Transverse colon (tissue), 4 donors: ENCODE data around the gene SNX13. TPM values are rescaled to one million over a fixed set of nuclear protein-coding genes. Genes with fewer than 3 reads are reported as not detected.
"Not testable (repeated sequence)": the region's sequence is repeated elsewhere in the genome, so short reads cannot be mapped to it uniquely, and the experiment has no call there.

Source experiments
- DNase-seq: peaks from one replicate; pipeline ENCODE4 v3.0.0-alpha.2; 2019
- H3K27ac ChIP-seq, 4 donors: fragments of 200-600 bp; sonication (generic); 2 replicates each; pipeline ENCODE4 v1.5.1; 2016 to 2018; ENCODE audit warnings: inconsistent platforms in 4 of 4
- H3K27me3 ChIP-seq: fragments of 200-600 bp; sonication (generic); 2 replicates; pipeline ENCODE4 v1.5.1; 2017; ENCODE audit warnings: inconsistent platforms
- H3K36me3 ChIP-seq, 4 donors: fragments of 200-600 bp; sonication (generic); 2 replicates each; pipeline ENCODE4 v1.5.1; 2017 to 2019; ENCODE audit warnings: inconsistent platforms in 4 of 4
- H3K4me1 ChIP-seq, 4 donors: fragments of 200-600 bp; sonication (generic); 2 replicates each; pipeline ENCODE4 v1.5.1; 2017 to 2020; ENCODE audit warnings: inconsistent platforms in 4 of 4
- H3K4me3 ChIP-seq, 4 donors: fragments of 200-600 bp; sonication (generic); 1 replicate in 1 of 4; 2 replicates in 3 of 4; pipeline versions ENCODE4 v1.5.1 to v1.6.1; 2017 to 2019; ENCODE audit warnings: inconsistent platforms in 4 of 4
- H3K9me3 ChIP-seq, 2 donors: fragments of 200-600 bp; sonication (generic); 2 replicates each; pipeline ENCODE4 v1.5.1; 2017 to 2019; ENCODE audit warnings: inconsistent platforms in 2 of 2
- CTCF ChIP-seq, 5 experiments: fragments of 200-600 bp in 3 of 5; fragments of 450-650 bp in 2 of 5; sonication (generic) in 3 of 5; IDR thresholded peaks; 1 replicate in 2 of 5; 2 replicates in 3 of 5; pipeline ENCODE4 v1.5.1; 2016 to 2017; ENCODE audit warnings: antibody characterized with exemption in 5 of 5, inconsistent platforms in 3 of 5, mild to moderate bottlenecking in 2 of 5, moderate library complexity in 1 of 5
- EP300 ChIP-seq: sonication (generic); formaldehyde crosslinking; IDR thresholded peaks from one replicate; pipeline ENCODE4 v1.6.1; 2017; ENCODE audit warnings: antibody characterized with exemption, low read depth
- POLR2A ChIP-seq: fragments of 450-650 bp; IDR thresholded peaks from one replicate; pipeline ENCODE4 v1.6.1; 2016; ENCODE audit warnings: antibody characterized with exemption, mild to moderate bottlenecking, moderate library complexity
- POLR2AphosphoS5 ChIP-seq, 3 donors: sonication (generic); formaldehyde crosslinking; IDR thresholded peaks; one replicate each; pipeline ENCODE4 v1.6.1; 2016; ENCODE audit warnings: antibody characterized with exemption in 3 of 3
- WGBS, 2 donors: methylation state at CpG; one replicate each; pipeline ENCODE4 v1.1.5; 2018; ENCODE audit warnings: low coverage in 1 of 2; 5-methylcytosine and 5-hydroxymethylcytosine counted together
- in situ Hi-C, 4 donors: fragments of 200-750 bp; cut with MboI; loops; one replicate each; pipeline versions ENCODE4 v1.15.0 to v1.15.1; 2017; ENCODE audit warnings: low sequenced_read_pairs in 3 of 4, low pct_ligation_motif_present in 1 of 4, low pct_unique_long_range_greater_than_20kb in 1 of 4
- intact Hi-C: fragments of 100-400 bp; cut with DNase I; formaldehyde crosslinking; loops from one replicate; pipeline ENCODE4 v1.15.1; 2023; ENCODE audit warnings: low total_unique reads
- total RNA-seq, 4 donors: library from RNA; depleted of rRNA; stranded (reverse); fragments of >200 nt; gene quantifications; one replicate each; pipeline ENCODE4 v1.1.0, GENCODE V29; 2016

Gene SNX13
- total RNA-seq, 4 donors from 2014 or later = 11.3 to 83.8 (median 69.0) TPM

- TF ChIP-seq CTCF (IDR thresholded peaks at IDR 0.05) (no peak), EP300 (no peak), POLR2A (no peak), POLR2AphosphoS5 (IDR thresholded peaks at IDR 0.05) (no peak)
Observed at GRCh38 chr7:17815318-17815717, 125.0 kb downstream of the SNX13 start.

DNA sequence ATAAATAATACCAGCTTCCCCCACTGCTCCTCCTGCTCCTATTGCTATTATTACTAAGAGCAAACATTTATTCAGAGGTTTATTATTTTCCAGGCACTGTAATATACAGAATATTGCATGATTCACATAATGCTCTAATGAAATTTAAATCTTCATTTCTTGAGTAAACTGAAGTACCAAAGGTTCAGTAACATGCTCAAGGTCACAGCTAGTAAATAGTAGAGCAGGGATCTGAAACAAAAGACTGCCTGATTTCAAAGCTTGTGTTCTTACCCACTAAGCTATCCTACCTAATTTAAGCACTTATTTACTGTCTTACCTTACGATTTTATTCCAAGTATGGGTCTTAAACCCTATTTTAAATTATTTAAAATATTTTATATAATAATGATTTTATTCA is 126.2 kb downstream of the SNX13 start:
- Histone ChIP-seq H3K27ac (no peak overlapping the region), H3K9me3 (peaks cover 6 to 9% of the 10 kb centered on the region in 2 donors), H3K27me3 (no peaks in the 10 kb centered on the region), H3K36me3 (peaks cover 0 to 42% (median 14%) of the 10 kb centered on the region in 4 donors), H3K4me3 (no peak overlapping the region), H3K4me1 (no peaks in the 10 kb centered on the region)
- WGBS, 2 donors = 93 to 100% methylated on average over 1 of the region's 1 CpG
- DNase-seq = no peak
- TF ChIP-seq EP300 (no peak), POLR2AphosphoS5 (IDR thresholded peaks at IDR 0.05) (no peak), POLR2A (no peak), CTCF (IDR thresholded peaks at IDR 0.05) (no peak)
- in situ Hi-C loops (no loop called here), intact Hi-C loops (no loop called here)

More at GRCh38 chr7:17815318-17815717, 125.0 kb downstream of the SNX13 start:
- intact Hi-C loops = no loop called here
- Histone ChIP-seq H3K36me3 (peaks cover 0 to 47% (median 14%) of the 10 kb centered on the region in 4 donors), H3K4me3 (no peak overlapping the region), H3K27me3 (no peaks in the 10 kb centered on the region), H3K4me1 (no peaks in the 10 kb centered on the region), H3K9me3 (peaks cover 6 to 9% of the 10 kb centered on the region in 2 donors), H3K27ac (no peak overlapping the region)
- 74% methylated on average over 4 of the region's 4 CpGs; no CpG with 5 or more reads in 1 of the 2 donors for WGBS, 2 donors
- DNase-seq = no peak
- in situ Hi-C loops = no loop called here

DNA sequence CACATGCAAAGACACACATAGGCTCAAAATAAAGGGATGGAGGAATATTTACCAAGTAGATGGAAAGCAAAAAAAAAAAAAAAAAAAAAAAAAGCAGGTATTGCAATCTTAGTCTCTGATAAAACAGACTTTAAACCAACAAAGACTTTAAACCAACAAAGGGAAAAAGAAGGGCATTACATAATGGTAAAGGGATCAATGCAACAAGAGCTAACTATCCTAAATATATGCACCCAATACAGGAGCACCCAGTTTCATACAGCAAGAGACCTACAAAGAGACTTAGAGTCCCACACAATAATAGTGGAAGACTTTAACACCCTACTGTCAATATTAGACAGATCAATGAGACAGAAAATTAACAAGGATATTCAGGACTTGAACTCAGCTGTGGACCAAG is 131.1 kb downstream of the SNX13 start:
- intact Hi-C loops, H3K9me3 ChIP-seq, H3K4me3 ChIP-seq, H3K27me3 ChIP-seq, H3K27ac ChIP-seq, DNase-seq, H3K4me1 ChIP-seq, in situ Hi-C loops: not testable (repeated sequence)
- H3K36me3 ChIP-seq = peaks cover 0 to 24% (median 11%) of the 10 kb centered on the region in 4 donors

GRCh38 chr7:17807242-17807641 is 133.1 kb downstream of the SNX13 start:
- TF ChIP-seq EP300 = no peak

DNA sequence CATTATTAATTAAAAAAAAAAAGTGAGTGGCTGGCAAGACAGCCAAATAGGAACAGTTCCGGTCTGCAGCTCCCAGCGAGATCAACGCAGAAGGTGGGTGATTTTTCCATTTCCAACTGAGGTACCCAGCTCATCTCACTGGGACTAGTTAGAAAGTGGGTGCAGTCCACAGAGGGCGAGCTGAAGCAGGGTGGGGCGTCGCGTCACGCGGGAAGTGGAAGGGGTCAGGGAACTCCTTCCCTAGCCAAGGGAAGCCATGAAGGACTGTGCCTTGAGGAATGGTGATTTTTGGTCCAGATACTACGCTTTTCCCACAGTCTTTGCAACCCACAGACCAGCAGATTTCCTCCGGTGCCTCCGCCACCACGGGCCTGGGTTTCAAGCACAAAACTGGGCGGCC is 133.7 kb downstream of the SNX13 start:
- 92% methylated on average over 14 of the region's 14 CpGs; no CpG with 5 or more reads in 1 of the 2 donors for WGBS, 2 donors
- H3K4me1 ChIP-seq = no peaks in the 10 kb centered on the region
- no peak for DNase-seq
- in situ Hi-C loops = no loop called here
- no peaks in the 10 kb centered on the region for H3K9me3 ChIP-seq
- no peak overlapping the region for H3K4me3 ChIP-seq
- TF ChIP-seq EP300 (no peak), POLR2AphosphoS5 (IDR thresholded peaks at IDR 0.05) (no peak), CTCF (IDR thresholded peaks at IDR 0.05) (no peak), POLR2A (no peak)
- intact Hi-C loops = no loop called here
- no peaks in the 10 kb centered on the region for H3K27me3 ChIP-seq
- H3K27ac ChIP-seq = no peak overlapping the region
- peaks cover 0 to 7% (median 2%) of the 10 kb centered on the region in 4 donors for H3K36me3 ChIP-seq

More at GRCh38 chr7:17807242-17807641, 133.1 kb downstream of the SNX13 start:
- in situ Hi-C loops (no loop called here), intact Hi-C loops (no loop called here)
- Histone ChIP-seq H3K27ac (no peak overlapping the region), H3K9me3 (peaks cover 3 to 4% of the 10 kb centered on the region in 2 donors), H3K27me3 (no peaks in the 10 kb centered on the region), H3K4me3 (no peak overlapping the region), H3K4me1 (no peaks in the 10 kb centered on the region), H3K36me3 (peaks cover 0 to 9% (median 3%) of the 10 kb centered on the region in 4 donors)
- 76% methylated on average over 9 of the region's 9 CpGs; no CpG with 5 or more reads in 1 of the 2 donors for WGBS, 2 donors
- no peak for DNase-seq
